K562 (cell line): Measurements from ENCODE around the gene HOXB1.

ENCODE experiments used
- BDP1 ChIP-seq: IDR thresholded peaks from 3 replicates; pipeline ENCODE4 v1.6.1; 2011; ENCODE audit not compliant: insufficient read length, insufficient read depth
- ETV6 ChIP-seq, 3 experiments: fragments of 150-350 bp in 1 of 3; sonication (generic) in 1 of 3; formaldehyde crosslinking in 1 of 3; IDR thresholded peaks; 2 replicates each; pipeline versions ENCODE4 v1.6.1 to v1.8.0; 2014 to 2022; ENCODE audit warnings: borderline replicate concordance in 2 of 3, low read depth in 2 of 3, antibody characterized with exemption in 1 of 3, low read length in 1 of 3, mild to moderate bottlenecking in 1 of 3, missing genetic modification reagents in 1 of 3
- GABPA ChIP-seq: fragments of 200-800 bp; sonication (Bioruptor generic); conservative IDR thresholded peaks from 2 replicates; pipeline ENCODE4 v1.6.1; 2016; ENCODE audit warnings: low read depth, missing genetic modification characterization, missing compliant biosample characterization
- MXI1 ChIP-seq: IDR thresholded peaks from 2 replicates; pipeline ENCODE4 v1.6.1; 2011; ENCODE audit warnings: low read depth, mild to moderate bottlenecking, improper control_type of control experiment, low read length
- ZFP91 ChIP-seq: sonication (generic); formaldehyde crosslinking; IDR thresholded peaks from 2 replicates; pipeline ENCODE4 v1.8.0; 2022; ENCODE audit warnings: mild to moderate bottlenecking, missing genetic modification reagents

- TF ChIP-seq ZFP91 (CRISPR knock-in tag) (no peak), GABPA (tag) (no peak), ETV6 (IDR thresholded peaks at IDR 0.05; ENCODE audit: borderline replicate concordance in 1 of 2, low read depth in 2 of 2, low read length in 1 of 2) (no peak), ETV6 (CRISPR knock-in tag; IDR thresholded peaks at IDR 0.05; ENCODE audit: borderline replicate concordance) (no peak), MXI1 (no peak), BDP1 (no peak)
Observed at GRCh38 chr17:48559840-48560817, 29.3 kb upstream of the HOXB1 start.
